ENCODE data around the gene TMF1. TPM values are rescaled to one million over a fixed set of nuclear protein-coding genes. Genes with fewer than 3 reads are reported as not detected.

The TMF1 gene
- total and polyA plus RNA-seq, 2 of the 8 experiments (the other 6 are each of a cell fraction or from before 2014, with no cell fraction given), result 1.4 to 18.3 TPM

DNA sequence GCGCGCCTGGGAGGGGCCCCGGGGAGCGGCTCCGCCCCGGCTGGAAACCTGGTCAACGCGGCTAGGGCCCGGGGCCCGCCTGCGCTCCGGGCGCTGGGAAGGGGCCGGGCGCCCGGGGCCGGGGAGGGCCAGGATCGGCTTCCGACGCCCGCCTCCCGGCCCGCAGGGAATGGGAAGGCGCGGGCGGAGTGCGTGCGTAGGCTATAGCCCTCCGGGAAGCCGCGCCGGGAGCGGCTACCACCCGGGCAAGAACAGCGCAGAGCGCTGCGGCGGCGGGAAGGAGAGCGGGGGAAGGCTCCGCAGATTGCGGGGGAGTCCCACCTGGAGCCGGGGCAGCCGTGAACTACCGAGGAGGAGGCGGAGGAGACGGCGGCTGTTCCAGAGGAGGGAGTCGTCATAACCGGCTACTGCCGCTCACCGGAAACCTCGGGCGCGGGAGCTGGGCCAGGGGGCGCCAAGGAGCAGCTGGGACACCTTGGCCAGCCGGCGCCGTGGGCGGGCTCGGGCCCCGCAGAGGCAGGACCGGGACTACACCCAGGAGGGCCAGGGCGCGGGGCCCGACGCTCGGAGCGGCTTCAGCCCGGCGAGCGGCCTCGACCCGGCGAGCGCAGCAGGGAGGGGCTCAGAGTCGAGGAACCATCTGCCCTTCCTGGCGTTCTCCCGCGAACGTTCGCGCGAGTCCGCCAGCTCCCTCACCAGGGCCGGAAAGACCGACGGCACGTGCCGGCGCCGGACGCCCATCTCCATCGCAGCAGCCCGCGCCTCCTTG is 38.7 kb downstream of the TMF1 start, which contains the start of gene EOGT:
EOGT (minus strand) TSS at position 432 of the 769 bp plus-strand sequence. CDS start 3,838 bp downstream, outside the sequence.
- WGBS, 2 experiments (ENCODE audit: extremely low coverage in 1 of 2, insufficient coverage in 1 of 2, insufficient read length in 1 of 2, insufficient replicate concordance in 2 of 2, low coverage in 1 of 2, low lambda C conversion rate in 2 of 2, missing lambda C conversion rate in 1 of 2), result 2% methylated on average over 52 of the region's 96 CpGs; no CpG with 5 or more reads in 1 of the 2 experiments
- Histone ChIP-seq H2AFZ (ENCODE audit: low read length) (peak within 1 kb of the TSS; percentile 80; the same call in 1 of the 2 replicates), H3K27ac (ENCODE audit: low read depth, low read length) (peak within 1 kb of the TSS; percentile 56), H2BK5ac (ENCODE audit: low read depth, low read length) (peak within 1 kb of the TSS; percentile 40; the same call in 1 of the 2 replicates), H3K4ac (replicated peaks; ENCODE audit: insufficient read length, low read depth, low read length) (no peak within 1 kb of the TSS), H4K8ac (ENCODE audit: extremely low read depth, insufficient read depth, low read length) (peak within 1 kb of the TSS; percentile 90), H3K23me2 (ENCODE audit: low read depth, low read length) (peaks cover 4% of the 10 kb centered on the region), H3K14ac (ENCODE audit: insufficient read length) (no peak within 1 kb of the TSS), H4K91ac (replicated peaks; ENCODE audit: insufficient read length, low read length) (peak within 1 kb of the TSS; percentile 79), H3K79me2 (ENCODE audit: control insufficient read depth in 1 of 2, insufficient read depth in 2 of 2, low read length in 2 of 2) (no peaks in the 10 kb centered on the region), H3K27me3 (replicated peaks in 1 of 4; ENCODE audit: control insufficient read depth in 3 of 4, extremely low read depth in 1 of 4, insufficient read depth in 3 of 4, low read length in 3 of 4) (peaks cover 0 to 4% (median 0%) of the 10 kb centered on the region in 4 experiments; a peak in 2 of 7 replicates), H3K18ac (ENCODE audit: extremely low read depth, low read length) (peak within 1 kb of the TSS; percentile 93), H3K4me1 (replicated peaks in 1 of 4; ENCODE audit: control insufficient read depth in 3 of 4, insufficient read depth in 4 of 4, low read length in 3 of 4) (peaks cover 6 to 19% (median 9%) of the 10 kb centered on the region in 4 experiments), H3K9ac (replicated peaks in 1 of 4; ENCODE audit: extremely low read depth in 1 of 4, low read depth in 3 of 4, low read length in 3 of 4) (peak within 1 kb of the TSS; percentile 42 to 77 (median 72)), H2BK12ac (ENCODE audit: low read depth, low read length) (peak within 1 kb of the TSS; percentile 89; the same call in 1 of the 2 replicates), H3K79me1 (ENCODE audit: low read depth, low read length) (no peaks in the 10 kb centered on the region), H3K56ac (replicated peaks; ENCODE audit: insufficient read length, low read depth, low read length) (peak within 1 kb of the TSS; percentile 63), H3K4me3 (ENCODE audit: extremely low read depth in 1 of 4, insufficient read depth in 2 of 4, low read depth in 3 of 4, low read length in 4 of 4) (peak within 1 kb of the TSS; percentile 38 to 82 (median 56)), H4K20me1 (replicated peaks in 1 of 2; ENCODE audit: control insufficient read depth in 1 of 2, insufficient read depth in 2 of 2, low read length in 2 of 2) (no peaks in the 10 kb centered on the region), H4K5ac (ENCODE audit: insufficient read length, low read depth, low read length) (peak within 1 kb of the TSS; percentile 30), H2AK5ac (ENCODE audit: low read depth, low read length) (no peak within 1 kb of the TSS), H2BK20ac (ENCODE audit: low read length) (no peak within 1 kb of the TSS), H3K36me3 (ENCODE audit: control insufficient read depth in 2 of 4, insufficient read depth in 4 of 4, low read length in 3 of 4) (no peaks in the 10 kb centered on the region), H2BK15ac (ENCODE audit: low read length) (peak within 1 kb of the TSS; percentile 41; the same call in 1 of the 2 replicates), H3K4me2 (ENCODE audit: insufficient read depth in 1 of 2, low read depth in 2 of 2, low read length in 2 of 2) (peak within 1 kb of the TSS; percentile 44 to 69), H2BK120ac (replicated peaks; ENCODE audit: low read depth, low read length) (no peak within 1 kb of the TSS), H3K9me3 (ENCODE audit: insufficient read depth in 2 of 2, low read depth in 1 of 2, low read length in 1 of 2) (no peaks in the 10 kb centered on the region), H3K23ac (ENCODE audit: insufficient read length) (no peak within 1 kb of the TSS)
- FAIRE-seq (no peak), DNase-seq (ENCODE audit: low read depth in 1 of 2, low spot score in 2 of 2) (peak; percentile 49 to 91)
- POLR2A ChIA-PET (ENCODE audit: partially characterized antibody), result interaction anchor here (0.8 to 2.9 kb wide), 9 partner anchors 8 to 100 kb away, joined by 3 to 19 read pairs (median 4); partner anchors contain the start of genes ARL6IP5, TMF1 and UBA3
- CTCF ChIA-PET (ENCODE audit: partially characterized antibody), result interaction anchor here (0.9 to 1.0 kb wide), 2 partner anchors 39 to 43 kb away, joined by 4 to 5 read pairs; no protein-coding TSS in a partner anchor
- TF ChIP-seq CHD2 (IDR thresholded peaks at IDR 0.05; ENCODE audit: low read length) (0 out of 2 replicates have a peak, but pooled peaks have one; percentile 38), CREB1 (IDR thresholded peaks at IDR 0.05) (no peak), HDAC6 (IDR thresholded peaks at IDR 0.05; ENCODE audit: low read depth, low read length) (no peak), KDM5A (IDR thresholded peaks at IDR 0.05; ENCODE audit: low read length) (no peak), ZNF274 (IDR thresholded peaks at IDR 0.05; ENCODE audit: borderline replicate concordance, extremely low read depth, low read length) (no peak), GABPA (IDR thresholded peaks at IDR 0.05; ENCODE audit: borderline replicate concordance, insufficient read depth, low read length) (0 out of 2 replicates have a peak, but pooled peaks have one; percentile 59), CBX5 (IDR thresholded peaks at IDR 0.05; ENCODE audit: low read depth, low read length) (no peak), JUN (IDR thresholded peaks at IDR 0.05; ENCODE audit: low read depth, low read length) (no peak), RFX5 (IDR thresholded peaks at IDR 0.05; ENCODE audit: borderline replicate concordance, low read depth, low read length) (no peak)

Data from H1 (cell line).